Muscle layer of colon (tissue), 2 donors: ENCODE measurements around the gene SIAH1.

Source experiments
- H3K27ac ChIP-seq: one replicate; pipeline ENCODE4 v1.7.0; 2013; ENCODE audit warnings: low read depth, mild to moderate bottlenecking, low read length, moderate library complexity
- H3K27me3 ChIP-seq, 2 donors: one replicate each; pipeline ENCODE4 v1.7.0; 2013; ENCODE audit warnings: low read length in 2 of 2, mild to moderate bottlenecking in 2 of 2; ENCODE audit not compliant: insufficient read depth in 2 of 2, control insufficient read depth in 1 of 2
- H3K36me3 ChIP-seq: one replicate; pipeline ENCODE4 v1.7.0; 2013; ENCODE audit warnings: mild to moderate bottlenecking, low read length; ENCODE audit not compliant: insufficient read depth
- H3K4me1 ChIP-seq: one replicate; pipeline ENCODE4 v1.7.0; 2013; ENCODE audit warnings: mild to moderate bottlenecking, low read length; ENCODE audit not compliant: insufficient read depth
- H3K4me3 ChIP-seq, 2 donors: one replicate each; pipeline ENCODE4 v1.7.0; 2013; ENCODE audit warnings: low read length in 2 of 2, low read depth in 1 of 2, mild to moderate bottlenecking in 1 of 2, moderate library complexity in 1 of 2
- H3K9ac ChIP-seq: one replicate; pipeline ENCODE4 v1.7.0; 2013; ENCODE audit warnings: low read length
- H3K9me3 ChIP-seq: one replicate; pipeline ENCODE4 v1.7.0; 2013; ENCODE audit warnings: mild to moderate bottlenecking, low read length
- donor health status: abdominal sarcoma.
- donor health status: Adenocarcinoma of cecum.

SIAH1 gene

DNA sequence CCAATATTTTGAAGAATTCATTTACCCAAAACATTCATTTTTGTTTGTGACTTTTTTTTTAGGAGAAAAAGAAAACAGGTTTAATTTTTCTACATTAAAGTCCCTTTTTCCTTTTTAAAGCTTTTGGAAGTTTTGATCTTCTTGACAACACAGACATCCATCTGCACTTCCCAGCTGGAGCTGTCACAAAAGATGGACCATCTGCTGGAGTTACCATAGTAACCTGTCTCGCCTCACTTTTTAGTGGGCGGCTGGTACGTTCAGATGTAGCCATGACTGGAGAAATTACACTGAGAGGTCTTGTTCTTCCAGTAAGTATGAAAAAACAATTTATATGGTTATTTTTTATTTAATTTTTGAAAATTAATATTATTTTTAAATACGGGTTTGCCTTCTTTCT lies 37.2 kb downstream of the SIAH1 start:
- Histone ChIP-seq H3K36me3 (peaks cover 33% of the 10 kb centered on the region), H3K9me3 (no peaks in the 10 kb centered on the region), H3K4me1 (no peaks in the 10 kb centered on the region), H3K4me3 (no peak overlapping the region), H3K27ac (no peak overlapping the region), H3K27me3 (no peaks in the 10 kb centered on the region), H3K9ac (no peak overlapping the region)

DNA sequence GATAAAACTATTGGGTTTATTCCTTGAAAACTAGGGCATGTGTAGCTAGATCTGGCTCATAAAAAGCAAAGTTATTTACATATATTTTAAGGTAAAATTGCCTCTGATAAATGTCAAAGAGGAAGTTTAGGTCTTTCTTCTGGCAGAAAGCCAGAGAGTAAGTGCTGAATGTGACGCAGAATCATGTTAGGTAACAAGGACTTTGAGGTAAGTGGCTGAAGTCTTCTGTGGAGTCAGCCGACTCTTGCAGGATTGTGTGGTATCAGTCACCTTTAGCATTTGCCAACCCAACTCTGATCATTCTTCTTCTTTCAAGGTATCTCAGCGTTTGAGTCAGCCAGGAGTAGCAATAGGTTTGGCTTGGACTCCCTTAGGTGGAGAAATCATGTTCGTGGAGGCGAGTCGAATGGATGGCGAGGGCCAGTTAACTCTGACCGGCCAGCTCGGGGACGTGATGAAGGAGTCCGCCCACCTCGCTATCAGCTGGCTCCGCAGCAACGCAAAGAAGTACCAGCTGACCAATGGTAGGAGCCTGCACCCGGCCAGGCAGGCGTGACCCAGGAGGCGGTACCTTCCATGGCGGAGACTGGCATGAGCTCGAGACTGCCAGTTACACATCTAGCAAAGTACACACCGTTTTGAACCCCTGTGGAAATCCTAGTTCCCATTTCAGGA lies 37.9 kb downstream of the SIAH1 start:
- no peak overlapping the region for H3K9ac ChIP-seq
- H3K27me3 ChIP-seq, result no peaks in the 10 kb centered on the region
- H3K27ac ChIP-seq, result no peak overlapping the region
- peaks cover 30% of the 10 kb centered on the region for H3K36me3 ChIP-seq
- no peaks in the 10 kb centered on the region for H3K9me3 ChIP-seq
- H3K4me3 ChIP-seq, result no peak overlapping the region
- no peaks in the 10 kb centered on the region for H3K4me1 ChIP-seq

- Histone ChIP-seq H3K4me1 (no peaks in the 10 kb centered on the region), H3K4me3 (no peak overlapping the region), H3K9me3 (no peaks in the 10 kb centered on the region), H3K9ac (no peak overlapping the region), H3K27ac (no peak overlapping the region), H3K36me3 (peaks cover 13% of the 10 kb centered on the region), H3K27me3 (no peaks in the 10 kb centered on the region)
These were observed 42.6 kb downstream of the SIAH1 start for GRCh38 chr16:48342591-48342990.

DNA sequence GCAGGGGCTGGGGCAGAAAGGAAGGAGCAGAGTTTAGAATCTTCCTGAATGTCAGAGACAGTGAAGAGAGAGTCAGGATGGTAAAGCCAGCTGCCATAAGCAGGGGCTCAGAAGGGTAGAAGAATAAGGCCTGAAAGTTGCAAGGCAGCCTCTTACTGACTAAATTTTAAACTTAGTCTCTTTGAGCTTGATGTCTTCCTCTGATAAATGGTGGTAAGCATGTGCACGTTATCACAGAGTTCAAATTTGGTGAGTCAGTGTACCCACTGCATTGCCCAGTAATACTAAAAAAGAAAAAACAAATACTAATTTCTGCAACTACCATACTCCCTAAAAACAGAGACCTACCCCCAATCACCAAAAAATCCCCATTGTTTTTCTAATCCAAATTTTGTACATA lies 45.2 kb downstream of the SIAH1 start:
- peaks cover 6% of the 10 kb centered on the region for H3K4me1 ChIP-seq
- H3K4me3 ChIP-seq, result no peak overlapping the region
- H3K36me3 ChIP-seq, result peaks cover 23% of the 10 kb centered on the region
- no peak overlapping the region for H3K9ac ChIP-seq
- H3K27ac ChIP-seq, result no peak overlapping the region
- no peaks in the 10 kb centered on the region for H3K27me3 ChIP-seq
- H3K9me3 ChIP-seq, result no peaks in the 10 kb centered on the region

- no peak overlapping the region for H3K27ac ChIP-seq
- no peak overlapping the region for H3K4me3 ChIP-seq
- H3K4me1 ChIP-seq, result peaks cover 6% of the 10 kb centered on the region
- H3K36me3 ChIP-seq, result peaks cover 20% of the 10 kb centered on the region
- H3K27me3 ChIP-seq, result no peaks in the 10 kb centered on the region
- no peaks in the 10 kb centered on the region for H3K9me3 ChIP-seq
- H3K9ac ChIP-seq, result no peak overlapping the region
These were observed 49.3 kb downstream of the SIAH1 start for GRCh38 chr16:48335961-48336360.

DNA sequence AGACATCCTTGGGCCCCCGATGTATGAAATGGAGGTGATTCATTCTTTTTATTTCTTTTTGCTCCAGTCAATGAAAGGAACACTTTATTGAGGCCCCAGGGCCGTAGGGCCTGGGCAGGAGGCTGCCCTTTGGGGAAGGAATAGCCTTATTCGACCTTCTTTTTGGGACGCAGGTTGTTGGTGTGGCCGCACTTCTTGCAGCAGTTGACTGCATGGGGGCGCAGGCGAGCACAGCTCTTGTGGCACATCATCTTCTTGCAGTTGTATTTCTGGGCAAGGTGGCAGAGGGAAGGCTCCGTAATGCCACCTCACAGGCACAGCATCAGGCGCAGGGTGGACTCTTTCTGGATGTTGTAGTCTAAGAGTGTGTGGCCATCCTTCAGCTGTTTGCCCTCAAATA lies 50.9 kb downstream of the SIAH1 start:
- H3K4me1 ChIP-seq, result peaks cover 6% of the 10 kb centered on the region
- H3K9me3 ChIP-seq, result no peaks in the 10 kb centered on the region
- no peak overlapping the region for H3K9ac ChIP-seq
- peaks cover 20% of the 10 kb centered on the region for H3K36me3 ChIP-seq
- H3K27me3 ChIP-seq, result no peaks in the 10 kb centered on the region
- H3K4me3 ChIP-seq, result no peak overlapping the region
- no peak overlapping the region for H3K27ac ChIP-seq

DNA sequence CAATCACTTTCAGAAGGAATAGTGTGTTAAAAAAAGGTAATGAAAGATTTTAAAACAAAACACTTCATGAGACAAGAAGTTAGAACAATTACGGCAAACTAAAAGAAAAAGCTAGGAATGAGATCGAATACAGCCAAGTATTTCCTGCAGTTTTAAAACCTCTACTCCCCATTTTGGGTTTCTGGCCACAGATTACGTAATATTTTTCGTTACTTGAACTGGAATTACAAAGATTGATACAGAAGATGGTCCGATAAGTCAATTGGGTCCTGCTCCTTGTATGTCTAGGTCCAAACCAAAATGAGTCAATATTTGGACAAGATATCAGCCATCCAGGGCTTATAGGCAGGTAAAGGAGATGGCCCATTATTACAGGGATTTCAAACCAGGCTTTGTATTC lies 52.2 kb downstream of the SIAH1 start:
- H3K36me3 ChIP-seq, result peaks cover 20% of the 10 kb centered on the region
- no peak overlapping the region for H3K27ac ChIP-seq
- H3K27me3 ChIP-seq, result no peaks in the 10 kb centered on the region
- H3K4me3 ChIP-seq, result no peak overlapping the region
- H3K4me1 ChIP-seq, result peaks cover 6% of the 10 kb centered on the region
- no peak overlapping the region for H3K9ac ChIP-seq
- no peaks in the 10 kb centered on the region for H3K9me3 ChIP-seq

- Histone ChIP-seq H3K27me3 (no peaks in the 10 kb centered on the region), H3K4me3 (no peak overlapping the region), H3K27ac (no peak overlapping the region), H3K9me3 (no peaks in the 10 kb centered on the region), H3K9ac (no peak overlapping the region), H3K36me3 (peaks cover 15% of the 10 kb centered on the region), H3K4me1 (peaks cover 3% of the 10 kb centered on the region)
These were observed 54.4 kb downstream of the SIAH1 start for GRCh38 chr16:48330841-48331192.

GRCh38 chr16:48330189-48330840 lies 54.9 kb downstream of the SIAH1 start:
- Histone ChIP-seq H3K9ac (no peak overlapping the region), H3K4me1 (no peaks in the 10 kb centered on the region), H3K27ac (no peak overlapping the region), H3K9me3 (no peaks in the 10 kb centered on the region), H3K4me3 (no peak overlapping the region), H3K36me3 (peaks cover 12% of the 10 kb centered on the region), H3K27me3 (no peaks in the 10 kb centered on the region)

GRCh38 chr16:48329138-48329537 lies 56.1 kb downstream of the SIAH1 start:
- H3K9ac ChIP-seq, result no peak overlapping the region
- no peaks in the 10 kb centered on the region for H3K4me1 ChIP-seq
- no peaks in the 10 kb centered on the region for H3K27me3 ChIP-seq
- no peaks in the 10 kb centered on the region for H3K9me3 ChIP-seq
- no peak overlapping the region for H3K4me3 ChIP-seq
- H3K27ac ChIP-seq, result no peak overlapping the region
- H3K36me3 ChIP-seq, result peaks cover under 1% of the 10 kb centered on the region

DNA sequence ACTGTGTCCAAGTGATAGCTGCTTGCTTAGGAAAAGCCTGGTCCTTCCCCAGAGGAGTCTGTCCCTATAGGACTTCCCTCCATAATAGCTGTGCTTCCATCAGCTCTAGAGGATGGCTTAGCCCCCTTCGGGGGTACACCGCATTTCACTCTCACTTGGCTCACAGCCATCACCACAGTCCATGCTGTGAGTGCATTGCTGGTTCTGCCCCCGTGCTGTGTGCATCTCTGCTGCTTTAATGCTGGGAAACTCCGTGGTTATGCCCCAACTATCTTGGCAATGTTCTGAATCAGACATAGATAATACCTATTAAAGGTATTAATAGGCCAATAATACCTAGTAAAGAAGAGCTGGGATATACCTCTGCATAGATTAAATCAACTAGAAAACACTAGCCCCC lies 58.3 kb downstream of the SIAH1 start:
- Histone ChIP-seq H3K36me3 (no peaks in the 10 kb centered on the region), H3K9me3 (no peaks in the 10 kb centered on the region), H3K4me1 (no peaks in the 10 kb centered on the region), H3K4me3 (no peak overlapping the region), H3K9ac (no peak overlapping the region), H3K27ac (no peak overlapping the region), H3K27me3 (no peaks in the 10 kb centered on the region)
